M059J (cell line): ENCODE measurements around the gene PHACTR3. TPM values are rescaled to one million over a fixed set of nuclear protein-coding genes. Genes with fewer than 3 reads are reported as not detected.

ENCODE experiments used
- DNase-seq: peaks from one replicate; pipeline ENCODE4 v3.0.0-alpha.2; 2012; ENCODE audit warnings: low read depth
- total RNA-seq: library from RNA; depleted of rRNA; stranded (reverse); fragments of >200 nt; shearing (Covaris generic); gene quantifications from 2 replicates; pipeline ENCODE4 v1.2.3, GENCODE V29; 2014

The PHACTR3 gene
- total RNA-seq, 1 experiment from 2014 or later = not detected

DNA sequence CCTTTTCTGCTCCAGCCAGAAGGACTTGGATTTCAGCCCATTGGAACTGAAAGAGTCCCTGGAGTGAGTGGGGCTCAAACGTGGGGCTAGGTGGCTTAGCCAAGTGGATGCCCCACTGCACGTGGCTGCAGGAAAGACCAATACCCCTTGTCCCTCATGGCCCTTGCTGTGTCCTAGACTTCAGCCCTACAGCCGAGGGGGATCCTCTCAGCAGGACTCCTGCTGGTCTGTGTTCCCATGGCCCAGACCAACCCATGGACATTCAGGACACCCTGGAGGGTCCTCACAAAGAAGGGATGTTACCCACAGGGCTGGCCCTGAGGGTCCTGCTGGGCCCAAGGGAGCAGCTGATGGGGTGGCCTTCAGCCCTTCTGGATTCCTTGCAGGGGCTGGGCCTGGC lies 30.0 kb upstream of the PHACTR3 start:
- DNase-seq = no peak

DNA sequence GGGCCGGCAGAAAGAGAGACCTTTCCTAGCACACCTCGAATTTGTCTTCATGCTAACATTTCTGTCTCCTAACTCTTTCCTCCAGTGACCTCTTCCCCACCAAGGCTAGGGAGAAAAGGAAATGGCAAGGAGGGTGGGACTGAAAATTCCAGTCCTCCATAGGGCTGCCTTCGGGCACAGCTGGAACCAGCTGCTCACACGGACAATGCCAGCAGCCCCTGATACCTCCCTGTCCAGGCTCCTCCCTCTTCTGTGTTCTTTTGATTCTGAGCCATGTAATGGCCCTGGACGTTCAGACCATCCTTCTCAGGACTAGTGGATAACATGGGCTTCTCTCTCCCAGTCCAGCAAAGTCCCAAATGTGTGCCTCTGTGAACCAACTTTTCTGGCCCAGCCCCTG lies 29.1 kb upstream of the PHACTR3 start:
- no peak for DNase-seq

DNA sequence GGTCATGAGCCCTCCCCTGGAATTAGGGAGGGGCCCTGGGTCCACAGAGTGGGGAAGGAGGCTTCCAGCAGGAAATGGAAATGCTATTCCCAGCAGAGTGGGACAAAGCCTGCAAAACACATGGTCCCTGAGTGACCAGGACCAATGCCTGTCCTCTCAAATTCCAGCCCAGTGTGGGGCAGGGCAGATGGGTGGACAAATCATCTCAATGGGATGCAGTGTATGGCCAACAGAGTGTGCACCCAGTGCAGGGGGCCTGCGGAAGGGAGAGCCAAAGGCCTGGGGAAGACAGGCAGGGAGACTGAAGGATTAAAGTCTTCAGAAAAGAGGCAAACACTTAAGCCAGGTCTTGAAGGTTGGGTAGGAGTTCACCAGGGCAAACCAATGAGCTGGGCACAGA lies 28.7 kb upstream of the PHACTR3 start:
- DNase-seq = no peak

DNA sequence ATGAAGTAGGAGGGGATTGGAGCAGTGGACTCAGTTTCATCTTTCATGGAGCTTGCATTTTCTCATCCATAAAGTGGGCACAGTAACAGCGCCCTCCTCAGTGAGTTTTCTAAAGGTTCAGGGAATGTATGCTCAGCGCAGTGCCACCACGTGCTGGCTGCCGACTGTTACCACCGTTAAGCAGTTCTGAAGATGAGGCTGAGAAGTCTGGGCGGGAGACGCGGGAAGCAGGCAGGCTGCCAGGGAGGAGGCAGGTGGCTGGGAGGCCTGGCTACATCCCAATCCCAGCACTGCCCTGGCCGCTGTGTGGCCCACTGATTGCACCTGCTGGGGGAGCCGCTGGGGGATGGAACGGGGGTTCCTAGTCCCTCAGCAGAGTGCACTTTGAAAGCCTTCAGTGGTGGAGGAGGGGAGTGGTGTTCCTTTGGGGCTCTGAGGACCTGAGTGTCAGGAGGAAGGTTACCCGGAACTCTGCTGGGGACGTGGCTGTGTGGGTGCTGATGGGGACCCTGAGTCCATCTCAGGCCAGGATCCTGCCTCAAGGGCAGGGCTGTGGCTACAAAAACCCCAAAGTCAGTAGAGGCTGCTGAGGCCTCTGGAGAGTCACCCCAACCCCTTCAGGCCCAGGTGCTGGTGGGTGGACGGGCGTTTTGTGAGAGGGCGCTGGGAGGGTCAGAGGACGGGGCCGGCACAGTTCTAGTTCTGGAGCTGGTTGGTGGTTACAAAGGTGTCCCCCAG lies 28.0 kb upstream of the PHACTR3 start:
- no peak for DNase-seq

DNA sequence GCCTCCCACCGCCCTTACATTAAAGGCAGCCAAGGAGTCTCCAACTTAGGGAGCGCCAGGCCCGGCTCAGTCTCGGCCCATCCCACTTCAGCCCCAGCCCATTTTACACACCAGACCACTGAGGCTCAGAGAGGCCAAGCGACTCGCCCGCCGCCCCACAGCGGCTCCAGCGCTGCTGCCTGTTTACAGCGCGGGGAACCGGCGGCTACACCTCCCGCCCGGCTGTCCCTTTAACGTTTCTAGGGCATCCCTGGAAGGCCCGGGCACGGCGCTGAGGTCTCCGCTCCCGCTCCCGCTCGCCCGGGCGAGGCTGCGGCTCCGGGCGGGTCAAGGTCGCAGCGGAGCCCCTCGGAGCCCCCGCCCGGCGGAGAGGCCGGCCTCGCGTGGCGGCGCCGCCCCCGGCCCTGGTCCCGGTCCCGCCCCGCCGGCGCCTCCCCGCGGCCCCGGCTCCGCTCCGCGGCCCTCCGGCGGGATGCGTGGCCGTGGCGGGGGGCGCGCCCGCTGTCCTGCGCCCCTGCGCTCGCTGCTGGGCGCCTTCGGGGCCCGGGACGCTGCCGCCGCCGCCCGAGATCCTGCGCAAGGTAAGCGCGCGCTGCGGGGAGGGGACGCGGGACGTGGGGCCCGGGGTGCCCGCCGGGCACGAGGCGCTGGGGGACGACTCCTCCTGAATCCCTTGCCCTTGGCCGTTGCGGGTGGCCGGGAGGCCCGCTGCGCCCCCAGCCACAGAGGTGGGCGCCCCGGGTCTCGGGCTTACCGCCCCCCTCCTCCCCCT lies 27.1 kb upstream of the PHACTR3 start:
- DNase-seq = no peak

DNA sequence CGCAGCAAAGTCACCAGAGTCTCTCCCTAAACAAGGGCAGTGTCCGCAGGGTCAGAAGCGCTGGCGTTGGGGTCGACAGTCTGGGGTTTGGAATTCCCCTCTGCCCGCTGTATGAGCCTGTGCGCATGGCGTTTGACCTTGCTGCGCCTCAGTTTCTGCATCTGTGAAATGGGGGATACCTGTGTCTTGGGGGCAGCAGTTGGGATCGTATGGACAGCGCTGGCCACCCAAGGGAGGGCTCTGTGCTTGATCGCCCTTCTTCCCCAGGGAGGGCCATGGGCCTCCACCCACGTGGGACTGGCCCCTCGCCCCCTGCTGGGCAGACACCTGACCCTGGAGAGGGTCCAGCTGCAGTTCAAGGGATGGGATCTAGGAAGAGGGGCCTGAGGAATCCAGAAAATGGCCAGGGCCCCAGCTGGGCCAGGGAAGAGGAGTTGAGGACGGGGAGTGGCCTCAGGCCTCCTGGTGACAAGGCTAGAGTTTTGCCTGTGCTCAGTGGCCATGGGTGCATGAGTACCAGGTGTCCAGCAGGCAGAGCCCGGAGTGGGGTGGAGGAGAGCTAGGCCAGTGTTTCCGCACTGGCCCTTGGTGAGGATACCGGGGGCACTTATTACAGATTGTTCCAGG lies 26.4 kb upstream of the PHACTR3 start:
- DNase-seq = no peak

DNA sequence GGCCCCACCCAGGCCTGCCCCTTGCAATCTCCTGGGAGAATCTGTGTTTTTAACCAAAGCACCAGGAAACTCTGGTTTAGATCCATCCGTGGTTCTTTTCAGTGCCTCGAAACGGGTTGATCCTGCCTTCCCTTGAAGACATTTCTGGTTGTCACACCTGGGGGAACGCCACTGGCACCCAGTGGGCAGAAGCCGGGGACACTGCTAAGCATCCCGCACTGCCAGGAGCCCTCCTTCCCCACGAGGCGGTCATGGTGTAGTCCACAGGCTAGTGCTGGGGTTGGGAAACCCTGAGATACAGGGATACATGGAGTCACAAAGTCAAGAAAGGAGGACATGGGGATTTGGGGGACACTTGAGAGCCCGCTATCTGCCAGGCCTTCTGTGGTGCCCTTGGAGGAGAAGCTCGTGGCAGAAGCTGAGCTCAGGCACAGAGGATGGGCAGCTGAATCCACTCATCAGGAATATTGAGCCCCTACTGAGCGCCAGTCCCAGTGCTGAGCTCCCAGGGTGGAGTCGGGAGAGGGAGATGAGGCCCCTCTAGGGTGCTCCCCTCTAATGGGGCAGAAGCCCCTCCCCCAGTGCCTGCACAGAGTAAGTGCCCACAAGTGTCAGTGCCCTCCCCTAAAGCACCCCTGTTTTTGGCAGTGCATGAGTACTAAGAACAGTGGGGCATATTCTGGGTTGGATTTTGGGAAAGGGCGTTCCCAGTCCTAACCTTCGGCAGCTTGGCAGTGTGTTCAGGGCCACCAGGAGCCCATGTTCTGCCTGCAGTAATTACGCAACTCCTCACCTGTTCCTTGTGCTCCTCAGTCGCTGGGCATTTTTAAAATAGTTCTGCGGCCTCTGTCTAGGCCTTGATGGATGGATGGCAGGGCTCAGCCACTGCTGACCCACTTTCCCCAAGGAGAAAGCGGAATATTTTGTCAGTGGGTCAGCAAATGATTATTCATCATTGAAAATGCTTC lies 25.6 kb upstream of the PHACTR3 start:
- no peak for DNase-seq

DNA sequence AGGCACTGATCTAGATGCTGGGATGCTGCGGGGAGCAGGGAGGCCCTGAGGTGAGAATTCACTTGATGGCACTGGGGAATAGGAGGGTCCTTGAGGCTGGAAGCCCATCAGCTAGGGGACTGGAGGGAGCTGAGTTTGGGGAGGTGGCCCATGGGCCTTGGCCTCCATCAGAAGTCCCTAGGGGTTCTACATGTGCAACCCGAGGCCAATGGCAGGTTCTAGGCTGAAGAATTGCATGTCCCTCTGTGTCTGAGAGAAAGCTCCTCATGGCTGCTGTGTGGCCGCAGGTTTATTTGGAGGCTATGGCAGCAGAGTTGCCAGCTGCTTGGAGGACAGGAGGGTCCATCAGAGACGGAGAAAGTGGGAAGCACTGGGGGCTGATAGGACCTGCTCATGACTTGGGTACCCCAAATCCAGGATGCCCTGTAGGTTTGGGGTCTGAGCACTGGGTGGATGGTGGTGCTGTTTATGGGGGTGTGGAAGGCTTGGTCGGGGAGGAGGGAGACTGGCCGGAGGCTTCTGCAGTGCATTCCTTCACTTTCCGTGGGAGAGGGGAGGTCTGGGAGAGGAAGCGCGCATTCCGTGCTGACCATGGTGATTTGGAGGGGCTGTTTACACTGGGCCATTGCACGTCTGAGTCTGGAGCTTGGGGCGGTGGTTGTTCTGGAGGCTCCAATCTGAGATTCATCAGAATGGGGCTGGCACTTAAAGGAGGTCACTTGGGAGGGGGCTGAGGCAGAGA lies 24.8 kb upstream of the PHACTR3 start:
- DNase-seq = no peak

DNA sequence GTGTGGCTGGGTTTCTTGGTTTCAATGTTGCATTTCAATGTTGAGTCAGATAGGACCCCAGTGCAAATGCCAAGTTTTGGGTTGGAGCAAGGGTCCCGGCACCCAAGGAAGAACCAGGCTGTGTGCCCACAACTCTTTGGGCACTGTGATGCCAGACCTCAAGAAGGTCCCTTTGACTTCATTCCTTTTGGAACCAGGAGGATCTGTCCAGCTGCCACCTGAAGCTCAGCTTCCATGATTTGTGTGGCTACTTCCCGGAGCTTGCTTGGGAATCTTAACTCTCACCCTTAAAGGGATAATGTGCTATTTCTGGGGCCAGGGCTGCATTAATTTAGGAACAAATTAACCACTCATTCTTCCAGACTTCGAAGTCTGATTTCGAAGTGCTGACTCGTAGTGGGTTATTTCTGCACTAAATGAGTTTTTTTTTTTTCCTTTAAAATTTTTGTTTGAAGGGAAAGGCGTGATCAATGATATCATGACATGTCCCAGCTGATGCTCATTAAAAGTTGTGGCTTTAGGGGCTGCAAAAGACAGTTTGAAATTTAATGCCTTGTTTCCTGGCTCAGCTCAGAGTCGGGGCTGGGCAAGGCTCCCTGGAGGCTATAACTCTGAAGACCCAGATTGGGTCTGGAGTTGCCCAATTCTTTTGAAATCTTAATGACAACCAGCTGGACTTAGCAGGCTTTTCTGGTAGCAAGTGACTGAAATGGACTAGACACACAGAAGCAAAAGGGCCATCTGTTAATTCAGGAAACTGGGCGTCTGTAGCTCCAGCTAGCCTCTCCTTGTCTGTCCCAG lies 24.0 kb upstream of the PHACTR3 start:
- no peak for DNase-seq

DNA sequence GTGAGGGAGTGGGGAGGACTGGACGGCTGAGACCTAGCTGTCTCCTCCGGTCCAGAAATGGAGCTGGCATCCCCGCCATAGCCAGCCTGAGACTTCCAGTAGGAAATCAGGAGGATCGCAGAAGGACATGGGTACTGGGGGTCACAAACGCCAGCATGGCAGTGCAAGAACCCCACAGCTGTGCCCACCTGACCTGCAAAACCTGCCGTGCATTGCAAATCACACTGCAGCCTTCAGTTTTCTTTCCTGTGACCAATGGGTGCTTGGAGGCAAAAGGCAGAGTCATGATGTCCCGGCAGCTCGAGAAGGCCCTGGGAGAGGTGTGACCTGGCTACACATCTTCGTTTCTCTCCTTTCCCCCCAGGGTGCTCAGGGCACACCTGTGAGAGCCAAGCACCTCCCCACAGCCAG lies 23.3 kb upstream of the PHACTR3 start:
- no peak for DNase-seq

DNA sequence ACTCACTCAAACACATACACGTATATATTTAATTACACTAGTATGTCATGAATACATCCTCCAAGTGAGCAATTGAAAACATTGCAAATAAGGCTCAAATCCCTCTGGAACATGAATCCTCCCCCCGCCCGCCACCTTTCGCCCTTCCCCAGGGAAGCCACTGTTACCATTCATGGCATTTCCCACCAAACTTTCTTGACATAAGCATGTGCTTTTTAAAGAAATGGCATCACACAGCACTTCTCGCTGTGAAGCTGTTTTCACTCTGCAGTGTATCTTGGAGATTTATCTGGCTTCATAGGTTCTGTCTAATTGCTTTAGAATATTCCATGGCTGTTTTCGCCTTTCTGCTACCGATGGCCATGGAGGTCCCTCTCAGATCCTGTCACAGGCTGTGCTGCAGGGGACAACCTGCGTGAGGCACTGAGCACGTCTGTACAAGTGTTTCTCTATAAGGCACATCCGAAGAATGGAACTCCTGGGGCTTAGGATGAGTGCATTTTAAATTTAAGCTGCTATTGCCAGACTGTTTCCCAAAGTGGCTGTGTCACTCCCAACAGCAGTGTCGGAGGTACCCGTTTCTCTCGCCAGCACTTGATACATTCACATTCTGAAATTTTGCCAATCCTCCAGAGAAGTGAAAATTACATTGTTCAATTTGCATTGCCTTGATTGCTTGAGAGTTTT lies 22.2 kb upstream of the PHACTR3 start:
- DNase-seq = no peak

DNA sequence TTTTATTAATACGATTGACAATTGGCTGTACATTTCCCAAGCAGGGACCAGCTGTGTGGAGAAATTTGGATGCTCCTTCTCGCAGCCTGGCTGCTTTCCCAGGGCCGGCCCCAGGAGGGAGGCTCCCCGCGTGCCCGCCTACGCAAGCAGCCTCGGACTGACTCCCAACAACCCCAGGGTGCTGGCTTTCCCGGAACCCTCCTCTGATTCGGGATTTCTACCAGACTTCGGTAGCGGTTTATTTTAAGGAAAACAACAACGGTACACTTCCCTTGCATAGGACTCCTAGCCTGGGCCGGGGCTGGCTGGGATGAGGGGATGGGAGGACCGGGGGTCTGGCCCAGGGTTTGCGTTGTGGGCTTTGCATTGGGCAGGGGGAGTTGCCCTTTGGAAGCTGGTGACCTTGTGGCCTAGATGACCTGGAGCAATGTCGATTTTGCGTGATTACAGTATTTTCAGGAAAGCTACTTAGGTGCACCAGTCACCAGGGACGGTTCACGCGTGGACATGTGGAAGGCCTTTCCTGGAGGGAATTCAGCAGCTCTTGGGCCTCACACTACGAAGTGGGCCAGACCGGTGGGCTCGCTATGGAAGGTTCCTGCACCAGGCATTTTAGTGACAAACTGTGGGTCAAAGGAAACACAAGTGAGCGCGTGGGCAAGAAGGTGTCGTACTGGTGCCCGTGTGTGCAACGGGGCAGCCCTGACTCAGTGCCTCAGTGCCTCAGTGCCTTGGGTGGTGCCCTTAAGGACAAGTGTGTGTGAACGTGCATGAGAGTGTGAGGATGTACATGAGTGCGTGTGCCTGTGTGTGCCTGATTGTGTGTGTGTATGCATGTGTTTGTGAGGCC lies 20.7 kb upstream of the PHACTR3 start:
- DNase-seq = no peak

DNA sequence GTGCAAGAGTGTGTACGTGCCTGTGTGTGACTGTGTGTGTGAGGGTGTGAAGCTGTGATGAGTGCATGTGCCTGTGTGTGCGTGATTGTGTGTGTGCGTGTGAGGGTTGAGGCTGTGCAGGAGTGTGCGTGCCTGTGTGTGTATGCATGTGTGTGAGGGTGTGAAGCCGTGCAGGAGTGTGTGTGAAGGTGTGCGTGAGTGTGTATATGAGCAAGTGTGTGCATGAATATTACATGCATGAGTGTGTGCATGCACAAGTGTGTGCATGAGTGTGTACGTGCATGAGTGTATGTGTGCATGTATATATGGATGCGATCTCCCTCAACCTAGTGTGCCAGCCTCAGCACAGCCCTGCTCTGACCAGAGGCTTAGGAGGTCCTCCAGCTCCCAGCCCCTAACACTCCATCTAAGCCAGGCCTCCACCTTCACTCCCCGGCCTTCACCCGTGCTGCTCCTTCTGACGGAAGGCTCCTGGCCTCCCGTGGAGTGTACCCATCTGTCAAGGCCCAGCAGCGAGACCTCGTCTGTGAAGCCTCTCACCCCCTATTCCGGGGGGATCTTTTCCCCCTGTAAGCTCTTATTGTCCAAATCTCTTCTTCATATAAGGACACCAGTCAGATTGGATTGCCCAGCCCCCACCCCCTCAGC lies 19.9 kb upstream of the PHACTR3 start:
- no peak for DNase-seq

DNA sequence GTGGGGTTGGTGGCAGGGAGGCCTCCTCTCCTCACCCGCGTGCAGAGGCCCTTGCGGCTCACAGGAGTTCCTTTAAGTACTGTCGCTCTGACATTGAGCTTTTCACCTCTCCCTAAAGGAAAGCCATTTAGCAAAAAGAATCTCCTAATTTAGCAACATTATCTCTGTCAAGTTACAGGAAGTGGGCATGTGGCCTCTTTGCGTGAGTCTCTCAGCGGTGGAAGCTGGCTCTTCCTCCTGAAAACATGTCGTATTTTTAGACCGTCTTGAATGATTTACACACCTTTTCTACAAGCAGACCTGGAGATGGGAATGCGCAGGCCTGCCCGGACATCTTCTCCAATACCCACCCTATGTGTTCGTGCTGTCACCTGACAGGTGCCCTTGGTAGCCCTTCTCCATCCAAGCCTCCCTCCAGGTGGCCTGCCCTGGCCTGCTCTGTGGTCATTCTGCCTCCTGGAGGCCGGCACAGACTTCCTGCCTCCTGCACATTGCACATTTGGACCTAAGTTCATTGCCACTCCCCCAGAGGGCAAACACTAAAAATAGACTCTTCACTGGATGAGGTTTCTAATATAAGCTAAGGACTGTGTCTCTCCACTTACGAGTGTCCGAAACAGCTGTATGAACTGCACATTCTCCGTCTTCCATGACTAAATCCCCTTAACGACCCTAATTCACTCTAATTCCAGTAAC lies 18.5 kb upstream of the PHACTR3 start:
- no peak for DNase-seq

DNA sequence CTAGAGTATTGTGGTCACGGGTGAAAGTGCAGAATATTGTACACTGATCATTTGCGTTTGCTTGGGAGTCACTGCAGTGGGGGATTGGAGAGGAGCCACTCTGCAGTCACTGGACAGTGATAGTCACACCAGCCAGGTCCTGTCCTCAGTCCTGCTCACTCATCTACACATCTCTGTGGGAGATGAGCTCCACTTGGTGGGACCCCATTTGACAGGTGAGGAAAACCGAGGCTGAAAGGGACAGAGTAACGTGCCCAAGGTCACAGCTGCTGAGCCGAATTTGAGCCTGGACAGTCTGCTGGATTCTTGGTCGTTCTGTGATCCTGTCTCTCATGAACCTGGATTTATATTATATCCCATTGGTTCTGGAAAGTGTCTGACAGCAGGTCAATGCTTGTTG lies 17.7 kb upstream of the PHACTR3 start:
- DNase-seq = no peak

DNA sequence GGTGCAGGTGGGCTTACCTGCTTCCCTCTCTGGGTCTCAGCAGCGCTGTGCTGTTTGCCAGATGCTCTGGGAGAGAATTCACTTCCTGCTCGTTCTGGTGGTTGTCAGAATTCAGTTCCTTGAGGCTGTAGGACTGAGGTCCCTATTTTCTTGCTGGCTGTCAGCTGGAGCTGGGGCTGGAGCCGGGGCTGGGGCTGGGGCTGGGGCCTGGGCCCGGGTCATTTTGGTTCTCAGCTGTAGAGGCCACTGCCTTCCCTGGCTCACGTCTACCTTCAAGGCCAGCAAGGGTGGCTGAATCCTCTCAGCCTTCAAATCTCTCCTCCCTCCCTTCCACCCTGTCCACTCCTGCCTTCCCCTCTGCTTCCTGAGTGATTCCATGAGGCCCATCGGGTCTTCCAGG lies 16.8 kb upstream of the PHACTR3 start:
- DNase-seq = no peak

DNA sequence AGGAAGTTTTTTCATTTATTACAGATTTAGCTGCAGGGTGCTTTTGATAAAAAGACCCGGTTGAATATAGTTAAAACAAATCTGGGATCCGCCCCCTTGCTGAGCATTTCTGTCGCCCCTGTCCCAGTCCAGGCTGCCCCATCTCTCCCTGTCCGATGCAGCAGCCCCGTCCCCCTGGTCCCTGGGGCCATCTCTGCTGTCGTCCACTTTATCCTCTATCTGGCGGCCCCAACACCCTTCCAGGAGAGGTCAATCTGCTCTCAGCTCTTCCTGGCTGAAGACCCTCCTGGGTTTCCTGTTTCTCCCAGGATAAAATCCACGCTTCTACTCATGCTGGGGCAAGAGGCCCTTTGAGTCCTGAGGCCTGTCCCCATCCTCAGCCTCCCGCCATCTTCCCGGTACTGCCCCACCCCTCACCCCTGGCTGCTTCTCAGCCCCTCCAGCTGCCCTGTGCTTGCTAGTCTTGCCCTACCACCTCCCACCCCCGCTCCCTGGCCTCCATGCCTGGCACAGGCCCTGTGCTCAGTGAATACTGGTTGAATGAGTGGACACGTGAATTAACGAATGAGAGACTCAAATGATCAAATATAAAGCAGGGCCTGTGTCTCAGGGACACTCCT lies 16.0 kb upstream of the PHACTR3 start:
- DNase-seq = no peak
